Measurements from ENCODE around the gene UTP3. TPM values are rescaled to one million over a fixed set of nuclear protein-coding genes. Genes with fewer than 3 reads are reported as not detected.
A peak's percentile ranks its signal among the peaks of the same experiment; 100 is the strongest.

UTP3 gene
- total and polyA plus RNA-seq, 9 of the 15 experiments (the other 6 are each of a cell fraction or from before 2014, with no cell fraction given): 11.9 to 69.3 (median 34.0) TPM

DNA sequence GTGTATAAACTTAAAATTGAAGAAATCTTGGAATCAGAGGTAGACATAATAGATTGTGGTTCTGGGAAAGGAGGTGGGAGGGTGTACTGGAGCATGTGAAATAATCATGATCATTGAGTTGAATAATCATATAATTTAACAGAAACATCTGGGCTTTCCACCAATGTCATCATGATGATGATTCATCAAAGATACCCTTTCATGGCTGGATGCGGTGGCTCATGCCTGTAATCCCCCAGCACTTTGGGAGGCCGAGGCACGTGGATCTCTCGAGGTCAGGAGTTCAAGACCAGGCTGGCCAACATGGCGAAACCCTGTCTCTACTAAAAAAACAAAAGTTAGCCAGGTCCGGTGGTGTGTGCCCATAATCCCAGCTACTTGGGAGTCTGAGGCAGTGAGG is 26.8 kb downstream of the UTP3 start (continued):
- TF ChIP-seq, protein P1, sequence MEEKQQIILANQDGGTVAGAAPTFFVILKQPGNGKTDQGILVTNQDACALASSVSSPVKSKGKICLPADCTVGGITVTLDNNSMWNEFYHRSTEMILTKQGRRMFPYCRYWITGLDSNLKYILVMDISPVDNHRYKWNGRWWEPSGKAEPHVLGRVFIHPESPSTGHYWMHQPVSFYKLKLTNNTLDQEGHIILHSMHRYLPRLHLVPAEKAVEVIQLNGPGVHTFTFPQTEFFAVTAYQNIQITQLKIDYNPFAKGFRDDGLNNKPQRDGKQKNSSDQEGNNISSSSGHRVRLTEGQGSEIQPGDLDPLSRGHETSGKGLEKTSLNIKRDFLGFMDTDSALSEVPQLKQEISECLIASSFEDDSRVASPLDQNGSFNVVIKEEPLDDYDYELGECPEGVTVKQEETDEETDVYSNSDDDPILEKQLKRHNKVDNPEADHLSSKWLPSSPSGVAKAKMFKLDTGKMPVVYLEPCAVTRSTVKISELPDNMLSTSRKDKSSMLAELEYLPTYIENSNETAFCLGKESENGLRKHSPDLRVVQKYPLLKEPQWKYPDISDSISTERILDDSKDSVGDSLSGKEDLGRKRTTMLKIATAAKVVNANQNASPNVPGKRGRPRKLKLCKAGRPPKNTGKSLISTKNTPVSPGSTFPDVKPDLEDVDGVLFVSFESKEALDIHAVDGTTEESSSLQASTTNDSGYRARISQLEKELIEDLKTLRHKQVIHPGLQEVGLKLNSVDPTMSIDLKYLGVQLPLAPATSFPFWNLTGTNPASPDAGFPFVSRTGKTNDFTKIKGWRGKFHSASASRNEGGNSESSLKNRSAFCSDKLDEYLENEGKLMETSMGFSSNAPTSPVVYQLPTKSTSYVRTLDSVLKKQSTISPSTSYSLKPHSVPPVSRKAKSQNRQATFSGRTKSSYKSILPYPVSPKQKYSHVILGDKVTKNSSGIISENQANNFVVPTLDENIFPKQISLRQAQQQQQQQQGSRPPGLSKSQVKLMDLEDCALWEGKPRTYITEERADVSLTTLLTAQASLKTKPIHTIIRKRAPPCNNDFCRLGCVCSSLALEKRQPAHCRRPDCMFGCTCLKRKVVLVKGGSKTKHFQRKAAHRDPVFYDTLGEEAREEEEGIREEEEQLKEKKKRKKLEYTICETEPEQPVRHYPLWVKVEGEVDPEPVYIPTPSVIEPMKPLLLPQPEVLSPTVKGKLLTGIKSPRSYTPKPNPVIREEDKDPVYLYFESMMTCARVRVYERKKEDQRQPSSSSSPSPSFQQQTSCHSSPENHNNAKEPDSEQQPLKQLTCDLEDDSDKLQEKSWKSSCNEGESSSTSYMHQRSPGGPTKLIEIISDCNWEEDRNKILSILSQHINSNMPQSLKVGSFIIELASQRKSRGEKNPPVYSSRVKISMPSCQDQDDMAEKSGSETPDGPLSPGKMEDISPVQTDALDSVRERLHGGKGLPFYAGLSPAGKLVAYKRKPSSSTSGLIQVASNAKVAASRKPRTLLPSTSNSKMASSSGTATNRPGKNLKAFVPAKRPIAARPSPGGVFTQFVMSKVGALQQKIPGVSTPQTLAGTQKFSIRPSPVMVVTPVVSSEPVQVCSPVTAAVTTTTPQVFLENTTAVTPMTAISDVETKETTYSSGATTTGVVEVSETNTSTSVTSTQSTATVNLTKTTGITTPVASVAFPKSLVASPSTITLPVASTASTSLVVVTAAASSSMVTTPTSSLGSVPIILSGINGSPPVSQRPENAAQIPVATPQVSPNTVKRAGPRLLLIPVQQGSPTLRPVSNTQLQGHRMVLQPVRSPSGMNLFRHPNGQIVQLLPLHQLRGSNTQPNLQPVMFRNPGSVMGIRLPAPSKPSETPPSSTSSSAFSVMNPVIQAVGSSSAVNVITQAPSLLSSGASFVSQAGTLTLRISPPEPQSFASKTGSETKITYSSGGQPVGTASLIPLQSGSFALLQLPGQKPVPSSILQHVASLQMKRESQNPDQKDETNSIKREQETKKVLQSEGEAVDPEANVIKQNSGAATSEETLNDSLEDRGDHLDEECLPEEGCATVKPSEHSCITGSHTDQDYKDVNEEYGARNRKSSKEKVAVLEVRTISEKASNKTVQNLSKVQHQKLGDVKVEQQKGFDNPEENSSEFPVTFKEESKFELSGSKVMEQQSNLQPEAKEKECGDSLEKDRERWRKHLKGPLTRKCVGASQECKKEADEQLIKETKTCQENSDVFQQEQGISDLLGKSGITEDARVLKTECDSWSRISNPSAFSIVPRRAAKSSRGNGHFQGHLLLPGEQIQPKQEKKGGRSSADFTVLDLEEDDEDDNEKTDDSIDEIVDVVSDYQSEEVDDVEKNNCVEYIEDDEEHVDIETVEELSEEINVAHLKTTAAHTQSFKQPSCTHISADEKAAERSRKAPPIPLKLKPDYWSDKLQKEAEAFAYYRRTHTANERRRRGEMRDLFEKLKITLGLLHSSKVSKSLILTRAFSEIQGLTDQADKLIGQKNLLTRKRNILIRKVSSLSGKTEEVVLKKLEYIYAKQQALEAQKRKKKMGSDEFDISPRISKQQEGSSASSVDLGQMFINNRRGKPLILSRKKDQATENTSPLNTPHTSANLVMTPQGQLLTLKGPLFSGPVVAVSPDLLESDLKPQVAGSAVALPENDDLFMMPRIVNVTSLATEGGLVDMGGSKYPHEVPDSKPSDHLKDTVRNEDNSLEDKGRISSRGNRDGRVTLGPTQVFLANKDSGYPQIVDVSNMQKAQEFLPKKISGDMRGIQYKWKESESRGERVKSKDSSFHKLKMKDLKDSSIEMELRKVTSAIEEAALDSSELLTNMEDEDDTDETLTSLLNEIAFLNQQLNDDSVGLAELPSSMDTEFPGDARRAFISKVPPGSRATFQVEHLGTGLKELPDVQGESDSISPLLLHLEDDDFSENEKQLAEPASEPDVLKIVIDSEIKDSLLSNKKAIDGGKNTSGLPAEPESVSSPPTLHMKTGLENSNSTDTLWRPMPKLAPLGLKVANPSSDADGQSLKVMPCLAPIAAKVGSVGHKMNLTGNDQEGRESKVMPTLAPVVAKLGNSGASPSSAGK (IDR thresholded peaks at IDR 0.05): peak; percentile 68
- TF ChIP-seq BRD4 (IDR thresholded peaks at IDR 0.05): no peak
- TF ChIP-seq PHF21A (IDR thresholded peaks at IDR 0.05; ENCODE audit: borderline replicate concordance, low read depth): no peak
- TF ChIP-seq JUND (IDR thresholded peaks at IDR 0.05; ENCODE audit: borderline replicate concordance, low read depth, low read length): peak; percentile 76
- no peak for TF ChIP-seq JUND (tag; IDR thresholded peaks at IDR 0.05; ENCODE audit: borderline replicate concordance, low read depth, low read length)
- 0 out of 2 replicates have a peak, but pooled peaks have one; percentile 30 for TF ChIP-seq JUN (IDR thresholded peaks at IDR 0.05; ENCODE audit: borderline replicate concordance, low read depth, low read length)
- no peak for TF ChIP-seq JUN (CRISPR knock-in tag; IDR thresholded peaks at IDR 0.05; ENCODE audit: borderline replicate concordance)
- TF ChIP-seq, protein P2, sequence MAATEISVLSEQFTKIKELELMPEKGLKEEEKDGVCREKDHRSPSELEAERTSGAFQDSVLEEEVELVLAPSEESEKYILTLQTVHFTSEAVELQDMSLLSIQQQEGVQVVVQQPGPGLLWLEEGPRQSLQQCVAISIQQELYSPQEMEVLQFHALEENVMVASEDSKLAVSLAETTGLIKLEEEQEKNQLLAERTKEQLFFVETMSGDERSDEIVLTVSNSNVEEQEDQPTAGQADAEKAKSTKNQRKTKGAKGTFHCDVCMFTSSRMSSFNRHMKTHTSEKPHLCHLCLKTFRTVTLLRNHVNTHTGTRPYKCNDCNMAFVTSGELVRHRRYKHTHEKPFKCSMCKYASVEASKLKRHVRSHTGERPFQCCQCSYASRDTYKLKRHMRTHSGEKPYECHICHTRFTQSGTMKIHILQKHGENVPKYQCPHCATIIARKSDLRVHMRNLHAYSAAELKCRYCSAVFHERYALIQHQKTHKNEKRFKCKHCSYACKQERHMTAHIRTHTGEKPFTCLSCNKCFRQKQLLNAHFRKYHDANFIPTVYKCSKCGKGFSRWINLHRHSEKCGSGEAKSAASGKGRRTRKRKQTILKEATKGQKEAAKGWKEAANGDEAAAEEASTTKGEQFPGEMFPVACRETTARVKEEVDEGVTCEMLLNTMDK (IDR thresholded peaks at IDR 0.05; ENCODE audit: borderline replicate concordance, insufficient read depth, low read depth, low read length, poor library complexity, severe bottlenecking): no peak
- peak; percentile 89 for TF ChIP-seq ATF3 (IDR thresholded peaks at IDR 0.05)
- no peak for TF ChIP-seq ATF3 (CRISPR knock-in tag; conservative IDR thresholded peaks at IDR 0.05)
- no peak for TF ChIP-seq MTF1 (CRISPR knock-in tag; IDR thresholded peaks at IDR 0.05; ENCODE audit: borderline replicate concordance)

Measured in K562 (cell line).